Cardiac muscle cell (in vitro differentiated cells and primary cell): Measurements from ENCODE around the gene ITGAV. TPM values are rescaled to one million over a fixed set of nuclear protein-coding genes. Genes with fewer than 3 reads are reported as not detected.

Experiments
- DNase-seq, 2 donors: peaks; one replicate each; pipeline versions ENCODE4 v3.0.0 to v3.0.0-alpha.2; 2010 to 2017; ENCODE audit warnings: low read depth in 1 of 2, low spot score in 1 of 2
- H3K27ac ChIP-seq: fragments of 200-600 bp; sonication (generic); 2 replicates; pipeline ENCODE4 v1.5.1; 2016
- H3K27me3 ChIP-seq: fragments of 200-600 bp; sonication (generic); 2 replicates; pipeline ENCODE4 v1.6.0; 2016; ENCODE audit warnings: control low read depth
- H3K36me3 ChIP-seq: fragments of 200-600 bp; sonication (generic); 2 replicates; pipeline ENCODE4 v1.5.1; 2016; ENCODE audit warnings: control low read depth
- H3K4me1 ChIP-seq: fragments of 200-600 bp; sonication (generic); 2 replicates; pipeline ENCODE4 v1.8.1; 2017; ENCODE audit warnings: low read depth, mild to moderate bottlenecking, mixed run types
- H3K4me3 ChIP-seq: fragments of 200-600 bp; sonication (generic); 2 replicates; pipeline ENCODE4 v1.5.1; 2016; ENCODE audit warnings: mild to moderate bottlenecking
- H3K9me3 ChIP-seq: fragments of 200-600 bp; sonication (generic); 2 replicates; pipeline ENCODE4 v1.5.1; 2017; ENCODE audit warnings: low read depth, mild to moderate bottlenecking, control low read depth
- CTCF ChIP-seq: IDR thresholded peaks from 2 replicates; pipeline ENCODE4 v1.5.1; 2012; ENCODE audit warnings: low read depth, mild to moderate bottlenecking, low read length
- polyA plus RNA-seq: library from polyadenylated mRNA; unstranded; fragments of >200 nt; fragmentation: Nextera tagmentation; extraction: Ambion mirVana; gene quantifications from 2 replicates; pipeline ENCODE4 v1.2.1, GENCODE V29; 2016
- total RNA-seq: library from RNA; depleted of rRNA; stranded (reverse); fragments of >200 nt; gene quantifications from 2 replicates; pipeline ENCODE4 v1.2.3, GENCODE V29; 2016

Gene ITGAV
- total and polyA plus RNA-seq, 2 experiments from 2014 or later, result 39.4 to 99.8 TPM

DNA sequence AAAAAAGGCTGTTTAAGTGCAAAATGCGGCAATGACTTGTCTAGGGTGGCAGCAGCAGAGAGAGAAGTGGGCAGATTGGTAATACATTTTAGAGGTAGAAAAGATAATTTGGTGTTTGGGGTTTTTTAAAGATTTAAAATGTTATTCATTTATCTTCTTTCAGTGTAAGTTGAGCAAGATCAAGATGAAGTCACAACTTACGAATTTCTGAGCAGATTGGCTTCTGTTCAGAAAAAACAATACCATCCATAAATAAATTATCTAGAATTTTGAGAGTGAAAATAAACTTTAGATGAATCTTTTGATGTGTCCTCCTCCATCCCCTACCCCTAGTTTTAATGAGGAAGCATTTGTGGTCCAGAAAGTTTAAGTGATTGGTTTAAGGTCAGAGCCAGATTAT is 56.1 kb downstream of the ITGAV start:
- no peak for DNase-seq
- TF ChIP-seq CTCF, result no peak

GRCh38 chr2:186648130-186648529 is 58.3 kb downstream of the ITGAV start:
- no peaks in the 10 kb centered on the region for H3K9me3 ChIP-seq
- no peak overlapping the region for H3K27ac ChIP-seq
- no peaks in the 10 kb centered on the region for H3K27me3 ChIP-seq
- no peak for TF ChIP-seq CTCF
- H3K4me3 ChIP-seq, result no peak overlapping the region
- H3K4me1 ChIP-seq, result no peaks in the 10 kb centered on the region
- no peak for DNase-seq
- H3K36me3 ChIP-seq, result peaks cover 46% of the 10 kb centered on the region

More for the DNA sequence above, 56.1 kb downstream of the ITGAV start:
- Histone ChIP-seq H3K4me3 (no peak overlapping the region), H3K9me3 (no peaks in the 10 kb centered on the region), H3K27me3 (no peaks in the 10 kb centered on the region), H3K36me3 (peaks cover 44% of the 10 kb centered on the region), H3K27ac (no peak overlapping the region), H3K4me1 (no peaks in the 10 kb centered on the region)

DNA sequence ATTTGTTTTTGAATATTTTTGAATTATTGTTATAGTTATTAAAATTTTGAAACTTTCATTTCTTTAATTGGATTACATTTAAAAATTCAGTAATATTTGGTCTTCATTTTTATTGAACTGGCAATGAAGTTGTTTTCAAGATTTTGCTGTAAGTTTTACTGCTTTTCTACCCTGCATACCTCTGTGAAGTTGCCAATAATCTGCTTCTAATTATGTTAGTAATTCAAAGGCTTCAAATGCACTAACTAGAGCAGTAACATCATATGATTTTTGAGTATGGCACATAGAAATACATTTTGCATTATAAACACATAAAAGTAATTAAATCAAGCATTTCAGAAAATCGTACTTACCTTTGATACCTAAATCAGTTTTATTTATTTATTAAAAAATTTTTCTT is 63.7 kb downstream of the ITGAV start:
- no peak for TF ChIP-seq CTCF
- Histone ChIP-seq H3K4me3 (no peak overlapping the region), H3K27ac (no peak overlapping the region), H3K9me3 (no peaks in the 10 kb centered on the region), H3K36me3 (peaks cover 58% of the 10 kb centered on the region), H3K27me3 (no peaks in the 10 kb centered on the region), H3K4me1 (no peaks in the 10 kb centered on the region)
- DNase-seq, result no peak

DNA sequence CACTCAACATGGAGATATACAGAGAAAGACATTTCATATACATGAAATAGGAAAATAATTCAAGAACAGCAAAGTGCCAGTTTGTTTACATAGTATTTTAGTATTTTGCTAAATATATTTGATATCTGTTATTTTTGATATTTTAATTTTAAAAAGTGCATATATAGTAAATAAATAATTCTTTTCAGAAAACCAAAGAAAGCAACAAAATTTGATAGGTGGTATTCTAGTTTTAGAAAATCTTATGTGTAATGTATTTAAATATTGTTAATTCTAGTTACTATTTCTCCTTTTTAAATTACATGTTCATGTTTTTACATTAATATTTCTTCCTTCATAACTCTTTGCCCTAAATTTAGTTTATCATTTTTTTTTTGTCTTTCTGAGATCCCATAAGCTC is 69.5 kb downstream of the ITGAV start:
- H3K27ac ChIP-seq, result no peak overlapping the region
- H3K4me3 ChIP-seq, result no peak overlapping the region
- no peak for TF ChIP-seq CTCF
- no peak for DNase-seq
- no peaks in the 10 kb centered on the region for H3K4me1 ChIP-seq
- no peaks in the 10 kb centered on the region for H3K27me3 ChIP-seq
- H3K9me3 ChIP-seq, result no peaks in the 10 kb centered on the region
- peaks cover 52% of the 10 kb centered on the region for H3K36me3 ChIP-seq

GRCh38 chr2:186664385-186665043 is 74.7 kb downstream of the ITGAV start:
- Histone ChIP-seq H3K9me3 (no peaks in the 10 kb centered on the region), H3K27ac (peak overlapping the region; percentile 72), H3K36me3 (peaks cover 66% of the 10 kb centered on the region), H3K4me3 (no peak overlapping the region), H3K4me1 (no peaks in the 10 kb centered on the region), H3K27me3 (no peaks in the 10 kb centered on the region)
- no peak for TF ChIP-seq CTCF
- no peak for DNase-seq
